Breast epithelium (tissue), 4 donors: ENCODE data around the gene KIN. TPM values are rescaled to one million over a fixed set of nuclear protein-coding genes. Genes with fewer than 3 reads are reported as not detected.

ENCODE experiments used
- DNase-seq, 2 donors: peaks; one replicate each; pipeline ENCODE4 v3.0.0-alpha.2; 2019; ENCODE audit warnings: low spot score in 2 of 2
- H3K27ac ChIP-seq, 2 donors: fragments of 200-600 bp; sonication (generic) in 1 of 2; one replicate each; pipeline ENCODE4 v1.5.1; 2016 to 2019; ENCODE audit warnings: mild to moderate bottlenecking in 1 of 2
- H3K27me3 ChIP-seq, 2 donors: fragments of 200-600 bp; sonication (generic) in 1 of 2; one replicate each; pipeline versions ENCODE4 v1.5.1 to v1.6.0; 2017 to 2019; ENCODE audit warnings: control low read depth in 1 of 2, mild to moderate bottlenecking in 1 of 2
- H3K36me3 ChIP-seq: fragments of 200-600 bp; one replicate; pipeline ENCODE4 v1.5.1; 2019
- H3K4me1 ChIP-seq, 2 donors: fragments of 200-600 bp; sonication (generic); one replicate each; pipeline ENCODE4 v1.5.1; 2016 to 2019; ENCODE audit warnings: control low read depth in 1 of 2
- H3K4me3 ChIP-seq, 3 donors: fragments of 200-600 bp; sonication (generic); 1 replicate in 2 of 3; 2 replicates in 1 of 3; pipeline ENCODE4 v1.5.1; 2016 to 2019; ENCODE audit warnings: mild to moderate bottlenecking in 3 of 3, moderate library complexity in 2 of 3
- H3K9me3 ChIP-seq, 2 donors: fragments of 200-600 bp; sonication (generic) in 1 of 2; one replicate each; pipeline ENCODE4 v1.5.1; 2016 to 2019; ENCODE audit warnings: control low read depth in 1 of 2
- CTCF ChIP-seq, 3 donors: fragments of 450-650 bp; IDR thresholded peaks; one replicate each; pipeline ENCODE4 v1.5.1; 2016 to 2017; ENCODE audit warnings: antibody characterized with exemption in 3 of 3, mild to moderate bottlenecking in 3 of 3, moderate library complexity in 3 of 3
- POLR2A ChIP-seq: fragments of 450-650 bp; IDR thresholded peaks from one replicate; pipeline ENCODE4 v1.6.1; 2016; ENCODE audit warnings: antibody characterized with exemption, mild to moderate bottlenecking, moderate library complexity
- POLR2AphosphoS5 ChIP-seq, 3 donors: sonication (generic); formaldehyde crosslinking; IDR thresholded peaks; one replicate each; pipeline ENCODE4 v1.6.1; 2017; ENCODE audit warnings: antibody characterized with exemption in 3 of 3
- intact Hi-C: fragments of 100-400 bp; cut with DNase I; formaldehyde crosslinking; loops from one replicate; pipeline ENCODE4 v1.15.1; 2023; ENCODE audit warnings: low total_unique reads
- total RNA-seq, 3 donors: library from RNA; depleted of rRNA; stranded (reverse); fragments of >200 nt; gene quantifications; one replicate each; pipeline ENCODE4 v1.1.0, GENCODE V29; 2016

KIN gene
- total RNA-seq, 3 donors from 2014 or later = 5.9 to 13.3 (median 9.5) TPM

DNA sequence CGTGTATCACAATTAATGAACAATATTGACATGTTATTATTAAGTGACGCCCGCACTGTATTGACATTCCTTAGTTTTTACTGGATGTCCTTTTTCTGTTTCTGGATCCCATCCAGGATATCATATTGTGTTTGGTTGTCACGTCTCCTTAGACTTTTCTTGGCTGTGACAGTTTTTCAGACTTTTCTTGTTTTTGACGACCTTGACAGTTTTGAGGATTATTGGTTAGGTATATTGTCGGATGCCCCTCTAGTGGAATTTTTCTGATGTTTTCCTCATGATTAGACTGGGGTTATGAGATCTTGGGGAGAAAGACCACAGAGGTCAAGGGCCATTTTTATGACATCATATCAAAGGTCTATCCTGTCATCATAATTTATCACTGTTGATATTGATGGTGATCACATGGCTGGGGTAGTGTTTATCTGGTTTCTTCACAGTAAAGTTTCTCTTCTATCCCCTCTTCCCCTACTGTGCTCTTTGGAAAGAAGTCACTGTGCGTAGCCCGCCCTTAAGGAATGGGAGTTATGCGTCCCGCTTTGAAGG, 41.6 kb upstream of the KIN start:
- Histone ChIP-seq H3K4me3 (no peak overlapping the region), H3K4me1 (no peaks in the 10 kb centered on the region), H3K27ac (no peak overlapping the region), H3K36me3 (peaks cover 8% of the 10 kb centered on the region), H3K27me3 (no peaks in the 10 kb centered on the region), H3K9me3 (no peaks in the 10 kb centered on the region)
- no peak for DNase-seq
- TF ChIP-seq CTCF (IDR thresholded peaks at IDR 0.05) (no peak), POLR2A (no peak), POLR2AphosphoS5 (IDR thresholded peaks at IDR 0.05) (no peak)
- intact Hi-C loops = no loop called here

GRCh38 chr10:7826971-7827370, 39.2 kb upstream of the KIN start:
- H3K9me3 ChIP-seq = no peaks in the 10 kb centered on the region
- H3K27ac ChIP-seq = no peak overlapping the region
- no peak overlapping the region for H3K4me3 ChIP-seq
- intact Hi-C loops = no loop called here
- H3K4me1 ChIP-seq = no peaks in the 10 kb centered on the region
- peaks cover 8% of the 10 kb centered on the region for H3K36me3 ChIP-seq
- TF ChIP-seq POLR2A (no peak), CTCF (IDR thresholded peaks at IDR 0.05) (no peak), POLR2AphosphoS5 (IDR thresholded peaks at IDR 0.05) (no peak)
- DNase-seq = no peak
- H3K27me3 ChIP-seq = no peaks in the 10 kb centered on the region

- TF ChIP-seq POLR2A = no peak
- no peak for TF ChIP-seq CTCF (IDR thresholded peaks at IDR 0.05)
- no peak for TF ChIP-seq POLR2AphosphoS5 (IDR thresholded peaks at IDR 0.05)
- H3K27ac ChIP-seq = no peak overlapping the region
- DNase-seq = no peak
- no peaks in the 10 kb centered on the region for H3K27me3 ChIP-seq
- peaks cover 8% of the 10 kb centered on the region for H3K36me3 ChIP-seq
- no peaks in the 10 kb centered on the region for H3K9me3 ChIP-seq
- no peaks in the 10 kb centered on the region for H3K4me1 ChIP-seq
- no peak overlapping the region for H3K4me3 ChIP-seq
- intact Hi-C loops = no loop called here
Measured at GRCh38 chr10:7824251-7824650, 36.5 kb upstream of the KIN start.

DNA sequence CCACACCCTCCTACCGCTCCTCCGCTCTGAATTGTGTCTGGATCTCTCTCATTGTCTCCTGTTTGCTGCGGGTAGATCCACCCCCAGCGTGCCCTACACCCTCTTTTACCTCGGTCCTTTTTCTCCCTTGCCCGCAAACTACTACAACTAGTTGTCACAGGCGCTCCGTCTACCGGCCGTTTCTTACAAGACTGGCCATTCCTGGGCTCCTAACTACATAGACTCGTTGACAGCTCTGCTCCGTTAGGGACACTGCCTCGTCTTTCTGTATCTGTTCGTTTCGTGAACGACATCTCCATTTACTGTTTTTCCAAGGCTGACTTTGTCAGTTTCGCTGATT, 31.3 kb upstream of the KIN start:
- TF ChIP-seq POLR2AphosphoS5 (IDR thresholded peaks at IDR 0.05) = no peak
- TF ChIP-seq POLR2A = no peak
- peak in 1 of 3 donors; percentile 10 for TF ChIP-seq CTCF (IDR thresholded peaks at IDR 0.05)
- H3K4me3 ChIP-seq = peak overlapping the region; percentile 88 to 95 (median 88)
- H3K36me3 ChIP-seq = no peaks in the 10 kb centered on the region
- intact Hi-C loops = no loop called here
- H3K27ac ChIP-seq = no peak overlapping the region
- no peaks in the 10 kb centered on the region for H3K27me3 ChIP-seq
- no peaks in the 10 kb centered on the region for H3K9me3 ChIP-seq
- no peak for DNase-seq
- H3K4me1 ChIP-seq = no peaks in the 10 kb centered on the region

- Histone ChIP-seq H3K27me3 (no peaks in the 10 kb centered on the region), H3K27ac (peak within 1 kb of the TSS; percentile 75 to 79), H3K36me3 (no peaks in the 10 kb centered on the region), H3K4me1 (no peaks in the 10 kb centered on the region), H3K9me3 (no peaks in the 10 kb centered on the region), H3K4me3 (peak within 1 kb of the TSS; percentile 88 to 95 (median 88))
- intact Hi-C loops = no loop called here
- no peak for TF ChIP-seq POLR2A
- TF ChIP-seq POLR2AphosphoS5 (IDR thresholded peaks at IDR 0.05) = peak; percentile 30 to 83 (median 74)
- peak; percentile 81 to 88 for DNase-seq
Measured at GRCh38 chr10:7818295-7819120, 30.7 kb upstream of the KIN start, which contains the start of gene TAF3. TSS of gene TAF3 (plus strand) at chr10:7818505. CDS start at chr10:7818710, 205 bp downstream.
